Measurements from ENCODE around the gene CTCFL.

CTCFL gene, protein sequence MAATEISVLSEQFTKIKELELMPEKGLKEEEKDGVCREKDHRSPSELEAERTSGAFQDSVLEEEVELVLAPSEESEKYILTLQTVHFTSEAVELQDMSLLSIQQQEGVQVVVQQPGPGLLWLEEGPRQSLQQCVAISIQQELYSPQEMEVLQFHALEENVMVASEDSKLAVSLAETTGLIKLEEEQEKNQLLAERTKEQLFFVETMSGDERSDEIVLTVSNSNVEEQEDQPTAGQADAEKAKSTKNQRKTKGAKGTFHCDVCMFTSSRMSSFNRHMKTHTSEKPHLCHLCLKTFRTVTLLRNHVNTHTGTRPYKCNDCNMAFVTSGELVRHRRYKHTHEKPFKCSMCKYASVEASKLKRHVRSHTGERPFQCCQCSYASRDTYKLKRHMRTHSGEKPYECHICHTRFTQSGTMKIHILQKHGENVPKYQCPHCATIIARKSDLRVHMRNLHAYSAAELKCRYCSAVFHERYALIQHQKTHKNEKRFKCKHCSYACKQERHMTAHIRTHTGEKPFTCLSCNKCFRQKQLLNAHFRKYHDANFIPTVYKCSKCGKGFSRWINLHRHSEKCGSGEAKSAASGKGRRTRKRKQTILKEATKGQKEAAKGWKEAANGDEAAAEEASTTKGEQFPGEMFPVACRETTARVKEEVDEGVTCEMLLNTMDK

DNA sequence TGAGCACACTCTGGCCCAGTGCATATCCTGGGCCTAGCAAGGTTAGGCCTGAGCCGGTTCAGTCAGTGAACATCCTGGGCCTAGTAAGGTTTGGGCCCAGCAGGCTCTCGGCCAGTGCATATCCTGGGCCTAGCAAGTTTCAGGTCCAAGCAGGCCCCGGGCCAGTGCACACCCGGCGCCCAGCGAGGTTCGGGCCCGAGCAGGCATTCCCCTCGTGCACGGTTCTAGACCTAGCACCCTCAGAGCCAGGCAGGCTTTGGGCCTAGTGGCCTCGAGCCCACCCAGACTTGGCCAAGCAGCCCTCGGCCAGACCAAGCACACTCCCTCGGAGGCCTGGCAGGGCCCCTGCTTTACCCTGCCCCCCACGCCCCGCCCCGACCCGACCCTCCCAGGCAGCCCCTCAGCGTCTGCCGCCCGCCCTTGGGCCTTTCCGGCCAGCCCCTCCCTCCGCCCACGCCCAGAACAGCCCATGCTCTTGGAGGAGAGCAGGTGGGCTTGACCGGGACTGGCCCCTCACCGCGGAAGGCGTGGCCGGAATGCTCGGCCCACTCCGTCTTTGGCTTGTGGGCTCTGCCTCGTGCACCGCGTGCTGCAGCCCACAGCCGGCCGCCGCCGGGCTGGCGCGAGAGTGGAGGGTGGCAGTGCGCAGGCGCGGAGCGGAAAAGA, at the start of gene CTCFL:
Gene CTCFL, minus strand, starts transcription at position 630 of the 666 bp plus-strand sequence. CDS start 935 bp downstream, outside the sequence.
- DNase-seq = no peak

DNA sequence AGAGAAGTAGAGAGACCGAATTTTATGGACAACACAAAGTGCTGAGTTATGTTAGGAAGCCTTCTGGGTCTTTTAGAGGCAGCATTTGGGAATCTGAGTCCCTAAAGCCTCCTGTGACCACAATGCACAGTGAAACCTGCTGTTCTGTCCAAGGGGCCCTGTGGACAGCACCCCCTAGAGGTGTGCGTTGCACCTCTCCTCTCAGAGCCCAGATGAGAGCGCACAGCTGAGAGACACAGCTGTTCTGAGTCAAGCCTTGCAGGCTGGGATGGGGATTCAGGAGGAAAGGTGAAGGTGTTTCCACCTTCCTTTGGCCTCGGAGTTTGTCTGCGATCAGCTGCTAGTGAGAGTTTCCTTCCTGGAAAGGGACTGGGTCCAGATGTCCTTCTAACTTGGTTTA, 49.0 kb upstream of the CTCFL start:
- no peak for DNase-seq

DNA sequence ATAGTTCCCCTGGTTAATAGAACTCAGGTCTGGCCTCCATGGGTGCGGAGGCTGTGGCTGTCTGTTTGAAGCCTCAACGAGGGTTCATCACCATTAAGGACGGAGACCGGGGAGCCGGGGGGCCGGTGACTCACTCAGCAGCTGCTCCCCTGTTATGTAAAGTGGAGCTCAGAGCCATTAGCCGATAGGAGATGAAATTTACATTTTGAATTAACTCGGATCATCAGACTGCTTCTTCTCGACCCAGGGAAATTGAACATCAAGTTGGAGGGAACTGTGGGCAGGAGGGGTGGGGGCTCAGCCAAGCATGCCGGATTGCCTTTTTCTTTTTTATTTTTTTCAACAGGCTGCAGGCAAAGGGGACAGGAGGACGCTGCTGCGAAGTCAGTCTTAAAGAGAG, 48.3 kb upstream of the CTCFL start:
- no peak for DNase-seq

DNA sequence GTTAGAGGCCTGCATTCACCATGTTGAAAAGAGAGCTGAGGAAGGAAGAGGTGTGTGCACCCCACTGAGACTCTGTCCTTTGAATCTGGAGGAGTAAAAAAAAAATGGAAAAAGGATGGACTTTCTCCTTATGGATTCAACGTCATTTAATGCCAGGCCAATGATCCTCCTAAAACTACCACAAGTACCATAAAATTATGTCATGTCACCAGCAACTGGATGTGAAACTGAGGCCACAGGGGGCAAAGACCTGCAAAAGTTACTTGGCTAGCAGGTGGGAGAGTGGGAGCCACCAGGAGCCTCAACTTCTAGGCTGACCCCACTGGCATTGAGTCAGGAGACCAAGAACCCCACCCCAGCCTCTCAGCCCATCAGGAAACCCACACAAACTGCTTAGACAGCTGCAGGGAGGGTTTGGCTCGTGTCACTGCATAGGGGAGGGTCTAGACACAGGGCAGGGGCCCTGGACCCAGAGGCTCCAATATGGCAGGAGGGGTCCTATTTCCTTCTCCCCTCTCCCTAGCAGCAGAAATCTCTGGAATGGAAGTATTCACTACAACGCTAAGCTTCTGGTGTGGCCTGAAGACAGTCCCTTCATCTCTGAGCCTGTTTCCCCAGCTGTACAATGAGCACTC, 47.0 kb upstream of the CTCFL start:
- DNase-seq = no peak

DNA sequence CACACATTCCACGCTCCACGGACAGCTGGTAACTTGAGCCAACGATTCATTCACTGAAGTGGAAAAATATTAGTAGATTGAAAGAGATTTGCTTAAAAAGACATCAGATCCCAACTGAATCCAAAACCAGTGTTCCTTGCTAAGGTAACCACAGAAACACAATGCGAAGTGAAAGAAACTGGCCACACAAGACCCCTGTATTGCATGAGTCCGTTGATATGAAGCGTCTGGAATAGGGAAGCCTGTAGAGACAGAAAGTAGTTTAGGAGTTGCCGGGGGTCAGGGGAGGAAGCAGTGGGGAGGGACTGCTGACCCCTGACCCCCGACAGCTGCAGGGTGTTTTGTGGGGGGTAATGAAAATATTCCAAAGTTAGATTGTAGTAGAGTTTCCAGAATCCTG, 46.0 kb upstream of the CTCFL start:
- no peak for DNase-seq

DNA sequence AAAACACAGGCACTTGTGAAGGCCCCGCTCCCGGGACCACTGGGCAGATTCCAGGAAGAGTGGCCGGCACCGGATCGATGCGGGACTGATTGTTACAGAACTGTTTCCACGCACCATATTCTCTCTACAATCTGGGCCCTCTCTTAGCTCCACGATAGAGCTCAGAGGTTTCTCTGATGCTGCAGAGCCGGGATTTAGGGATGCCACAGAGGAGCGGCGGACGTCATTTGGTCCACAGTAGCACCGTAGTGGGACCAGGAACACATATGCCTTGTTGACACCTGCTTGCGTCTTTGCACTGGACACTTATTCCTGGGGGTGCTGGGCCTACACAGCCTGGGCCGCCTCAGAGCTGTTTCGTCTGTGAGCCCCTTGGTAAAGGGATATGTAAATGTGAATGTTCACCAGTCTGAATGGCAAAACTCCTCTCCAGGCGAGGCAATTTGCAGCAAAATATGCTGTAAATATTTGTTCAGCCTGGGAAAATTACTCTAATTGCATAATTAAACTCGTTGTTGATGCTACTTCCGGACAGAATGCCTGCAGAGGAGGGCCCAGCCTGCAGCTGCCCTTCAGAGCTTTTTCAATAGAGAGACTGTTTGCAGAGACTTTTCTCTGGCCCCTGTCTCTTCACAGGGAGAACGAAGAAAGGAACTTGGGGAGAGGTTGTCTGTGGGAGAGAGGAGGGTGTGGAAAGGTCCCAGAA, 45.4 kb upstream of the CTCFL start:
- no peak for DNase-seq

DNA sequence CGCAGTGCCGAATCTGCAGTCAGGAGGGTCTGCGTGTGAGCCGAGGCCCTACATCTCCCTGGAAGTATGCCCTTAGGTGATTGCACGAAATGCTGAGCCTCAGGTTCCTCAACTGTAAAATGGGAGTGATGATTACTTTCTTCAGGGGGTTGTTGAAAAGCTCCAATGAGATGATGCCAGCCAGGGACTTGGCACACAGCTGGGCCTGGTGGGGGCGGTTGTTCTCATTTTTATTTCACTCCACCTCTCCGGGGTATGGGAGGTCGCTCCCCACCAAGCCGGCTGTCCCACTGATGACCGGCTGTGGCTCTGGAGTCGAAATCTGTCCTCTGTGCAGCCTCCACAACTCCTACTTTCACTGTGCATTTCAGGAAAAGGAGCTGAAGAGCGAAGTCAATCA, 44.0 kb upstream of the CTCFL start:
- no peak for DNase-seq

DNA sequence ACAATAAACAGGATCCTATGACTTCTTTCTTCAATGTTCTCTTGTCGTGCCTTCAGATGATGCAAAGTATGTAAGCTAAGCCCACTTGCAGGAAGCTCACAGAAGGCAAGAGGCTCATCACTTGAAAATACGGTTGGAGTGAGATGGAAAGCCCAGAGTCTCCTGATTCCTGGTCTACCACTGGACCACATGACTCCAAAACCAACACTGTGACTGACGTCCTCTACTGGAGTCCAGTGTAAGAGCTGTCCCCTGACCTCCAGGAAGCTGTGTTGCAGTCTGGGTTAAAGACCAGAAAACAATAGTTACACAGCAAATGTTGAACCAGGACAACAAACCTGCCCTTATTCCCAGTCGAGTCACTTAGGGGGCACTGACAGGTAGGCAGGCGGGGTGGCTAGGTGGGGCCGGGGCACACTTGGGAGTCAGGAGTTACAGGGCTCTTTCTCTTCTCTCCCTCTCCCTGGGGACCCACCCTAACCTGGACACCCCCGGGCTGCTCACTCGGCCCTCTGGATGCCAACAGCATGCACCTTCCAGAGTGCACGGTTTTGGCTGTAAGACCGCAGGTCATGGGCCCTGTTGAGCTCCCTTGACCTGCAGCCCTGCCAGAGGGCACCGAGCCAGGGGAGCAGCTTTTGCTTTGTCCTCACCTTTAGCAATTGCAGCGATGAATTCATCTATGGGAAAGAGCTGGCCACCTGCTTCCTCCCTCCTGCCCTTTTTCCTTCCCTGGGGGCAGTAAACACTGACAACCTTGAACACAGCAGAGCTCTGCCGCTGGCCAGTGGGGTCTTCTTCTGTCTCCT, 43.4 kb upstream of the CTCFL start:
- DNase-seq = no peak

DNA sequence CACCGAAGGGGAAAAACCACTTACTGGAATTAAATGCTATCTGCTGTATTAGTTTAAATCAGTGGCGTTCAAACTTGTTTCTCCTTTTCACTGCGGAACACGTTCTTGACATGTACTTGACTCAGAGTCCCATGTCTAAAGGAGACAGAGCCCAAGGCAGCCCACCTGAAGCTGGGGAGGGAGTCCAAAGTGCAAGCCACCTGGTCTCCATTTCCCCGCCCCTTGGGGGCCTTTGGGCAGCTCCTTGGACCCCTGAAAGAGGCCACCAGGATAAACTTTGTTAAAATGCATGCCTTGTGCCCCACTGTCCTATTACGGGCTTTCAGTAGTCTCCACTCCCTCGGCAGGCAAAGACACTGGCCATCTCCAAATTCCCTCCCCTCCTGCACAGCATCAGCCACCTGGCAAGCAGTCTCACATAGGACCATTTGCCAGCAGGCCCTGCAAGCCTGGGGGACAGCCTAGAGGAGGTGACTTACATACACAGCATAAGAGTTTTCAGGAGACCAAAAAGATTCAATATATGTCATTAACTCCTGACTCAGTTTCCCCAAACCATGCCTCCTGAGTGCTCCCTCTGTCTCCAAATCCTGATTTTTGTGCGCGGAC, 42.6 kb upstream of the CTCFL start:
- DNase-seq = no peak

DNA sequence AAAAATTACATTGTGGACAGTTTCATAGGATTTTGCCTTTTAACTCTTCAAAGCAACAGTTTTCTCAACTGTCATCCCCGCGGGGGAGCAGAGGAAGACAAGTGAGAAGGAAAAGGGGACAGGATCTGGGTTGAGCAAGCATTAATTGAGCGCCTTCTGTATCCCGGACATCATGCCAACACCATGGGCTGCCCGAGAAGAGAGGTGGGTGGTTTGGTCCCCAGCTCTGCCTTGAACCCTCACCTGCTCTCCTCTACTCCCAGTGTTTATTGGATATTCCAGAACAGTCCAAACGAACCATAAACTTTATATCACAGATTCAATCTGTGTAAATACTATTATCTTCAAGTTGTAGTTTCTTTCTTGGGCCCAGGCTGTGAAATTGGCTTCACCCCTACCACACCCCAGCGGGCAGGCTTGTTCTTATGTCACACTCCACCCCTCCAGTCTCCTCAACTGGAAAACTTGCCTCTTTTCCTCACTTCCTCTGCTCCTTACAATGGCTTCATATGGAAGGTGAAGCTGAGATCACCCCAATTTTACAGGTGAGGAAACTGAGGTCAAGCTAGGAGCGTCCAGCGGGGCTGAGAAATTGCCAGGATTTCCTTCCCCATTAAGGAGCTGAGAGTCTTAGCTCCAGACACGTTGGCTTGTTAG, 42.0 kb upstream of the CTCFL start:
- DNase-seq = no peak

DNA sequence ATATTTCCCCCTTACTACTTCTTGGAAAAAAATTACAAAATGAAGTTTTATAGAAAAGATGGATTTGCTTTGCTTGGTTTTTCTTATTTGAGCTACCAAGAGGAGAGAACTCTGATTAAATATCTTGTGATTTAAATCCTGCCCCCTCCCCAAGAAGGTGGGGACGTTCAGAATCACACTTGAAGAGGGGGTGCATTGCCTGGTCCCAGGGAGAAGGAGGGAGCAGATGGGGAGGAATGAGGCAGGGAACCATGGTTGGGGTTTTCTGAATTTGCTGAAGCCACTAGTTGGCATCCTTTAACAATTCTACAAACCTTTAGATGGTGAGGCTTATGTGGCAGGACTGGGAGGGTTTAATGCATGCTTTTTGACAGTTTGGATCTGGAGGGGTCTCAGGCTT, 41.5 kb upstream of the CTCFL start:
- no peak for DNase-seq

DNA sequence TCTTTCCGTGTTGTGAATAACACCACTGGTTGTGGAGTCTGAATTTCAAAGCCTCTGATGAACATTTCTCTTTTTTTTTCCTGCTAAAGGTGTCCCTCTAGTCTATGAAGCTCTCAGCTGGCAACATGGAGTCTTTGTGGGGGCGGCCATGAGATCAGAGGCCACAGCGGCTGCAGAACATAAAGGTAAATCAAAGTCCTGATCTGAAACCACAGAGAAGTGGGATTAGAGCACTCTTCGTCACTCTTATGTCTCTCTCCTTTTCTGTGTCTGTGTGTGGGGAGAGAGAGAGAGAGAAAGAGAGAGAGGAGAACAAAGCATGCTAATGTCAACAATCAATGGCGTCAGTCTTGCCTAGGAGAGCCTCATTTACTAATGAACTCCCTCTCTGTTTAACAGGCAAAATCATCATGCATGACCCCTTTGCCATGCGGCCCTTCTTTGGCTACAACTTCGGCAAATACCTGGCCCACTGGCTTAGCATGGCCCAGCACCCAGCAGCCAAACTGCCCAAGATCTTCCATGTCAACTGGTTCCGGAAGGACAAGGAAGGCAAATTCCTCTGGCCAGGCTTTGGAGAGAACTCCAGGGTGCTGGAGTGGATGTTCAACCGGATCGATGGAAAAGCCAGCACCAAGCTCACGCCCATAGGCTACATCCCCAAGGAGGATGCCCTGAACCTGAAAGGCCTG, 40.2 kb upstream of the CTCFL start:
- no peak for DNase-seq

DNA sequence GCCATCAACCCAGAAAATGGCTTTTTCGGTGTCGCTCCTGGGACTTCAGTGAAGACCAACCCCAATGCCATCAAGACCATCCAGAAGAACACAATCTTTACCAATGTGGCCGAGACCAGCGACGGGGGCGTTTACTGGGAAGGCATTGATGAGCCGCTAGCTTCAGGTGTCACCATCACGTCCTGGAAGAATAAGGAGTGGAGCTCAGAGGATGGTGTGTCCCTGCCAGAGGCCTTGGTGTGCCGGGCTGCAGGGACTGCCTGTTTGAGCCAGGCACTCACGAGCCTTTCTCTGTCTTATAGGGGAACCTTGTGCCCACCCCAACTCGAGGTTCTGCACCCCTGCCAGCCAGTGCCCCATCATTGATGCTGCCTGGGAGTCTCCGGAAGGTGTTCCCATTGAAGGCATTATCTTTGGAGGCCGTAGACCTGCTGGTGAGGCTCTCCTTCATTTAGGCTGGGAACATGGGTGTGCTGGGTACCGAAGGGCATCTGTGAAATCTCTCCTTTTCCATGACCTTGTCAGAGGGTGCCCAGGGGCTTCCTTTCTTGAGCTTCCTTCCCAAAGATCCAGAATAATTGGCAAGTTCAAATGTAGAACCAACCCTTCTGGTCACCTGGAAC, 39.4 kb upstream of the CTCFL start:
- no peak for DNase-seq

DNA sequence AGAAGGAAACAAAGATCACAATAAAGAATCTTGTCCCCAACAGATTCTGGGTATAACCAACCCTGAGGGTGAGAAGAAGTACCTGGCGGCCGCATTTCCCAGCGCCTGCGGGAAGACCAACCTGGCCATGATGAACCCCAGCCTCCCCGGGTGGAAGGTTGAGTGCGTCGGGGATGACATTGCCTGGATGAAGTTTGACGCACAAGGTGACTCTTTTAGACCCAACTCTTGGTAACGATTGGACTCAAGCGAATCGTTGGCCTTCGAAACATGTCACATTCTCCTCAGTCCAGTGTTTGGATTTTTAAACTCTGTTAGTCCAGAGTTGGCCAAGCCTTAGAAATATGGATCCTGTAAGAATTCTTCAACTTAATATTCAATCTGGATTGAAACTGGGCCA, 38.6 kb upstream of the CTCFL start:
- DNase-seq = no peak

DNA sequence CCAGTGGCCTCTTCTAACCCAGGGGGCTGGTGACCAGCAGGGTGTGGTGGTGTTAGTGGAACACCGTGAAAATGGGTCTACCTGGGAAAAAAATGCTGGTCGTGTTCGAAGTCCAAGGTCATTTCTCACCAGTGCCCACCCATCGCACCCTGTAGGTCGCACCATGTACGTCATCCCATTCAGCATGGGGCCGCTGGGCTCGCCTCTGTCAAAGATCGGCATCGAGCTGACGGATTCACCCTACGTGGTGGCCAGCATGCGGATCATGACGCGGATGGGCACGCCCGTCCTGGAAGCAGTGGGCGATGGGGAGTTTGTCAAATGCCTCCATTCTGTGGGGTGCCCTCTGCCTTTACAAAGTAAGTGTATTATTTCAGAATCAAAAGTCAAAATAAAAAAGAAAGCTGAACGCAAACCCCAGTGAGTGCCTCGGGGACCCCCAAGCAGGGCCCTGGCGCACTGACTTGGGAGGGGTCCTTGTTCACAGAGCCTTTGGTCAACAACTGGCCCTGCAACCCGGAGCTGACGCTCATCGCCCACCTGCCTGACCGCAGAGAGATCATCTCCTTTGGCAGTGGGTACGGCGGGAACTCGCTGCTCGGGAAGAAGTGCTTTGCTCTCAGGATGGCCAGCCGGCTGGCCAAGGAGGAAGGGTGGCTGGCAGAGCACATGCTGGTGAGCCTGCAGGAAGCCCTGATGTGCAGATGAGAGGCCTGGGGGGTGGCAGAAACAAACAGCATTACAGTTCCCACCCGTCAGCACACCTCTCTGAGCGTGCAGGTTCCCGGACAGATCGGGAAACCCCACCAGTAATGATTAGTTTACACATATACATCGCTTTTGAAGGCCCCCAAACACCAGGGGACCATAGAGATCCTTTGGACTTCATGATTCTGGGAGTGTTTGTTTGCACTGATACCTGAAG, 37.9 kb upstream of the CTCFL start:
- no peak for DNase-seq

DNA sequence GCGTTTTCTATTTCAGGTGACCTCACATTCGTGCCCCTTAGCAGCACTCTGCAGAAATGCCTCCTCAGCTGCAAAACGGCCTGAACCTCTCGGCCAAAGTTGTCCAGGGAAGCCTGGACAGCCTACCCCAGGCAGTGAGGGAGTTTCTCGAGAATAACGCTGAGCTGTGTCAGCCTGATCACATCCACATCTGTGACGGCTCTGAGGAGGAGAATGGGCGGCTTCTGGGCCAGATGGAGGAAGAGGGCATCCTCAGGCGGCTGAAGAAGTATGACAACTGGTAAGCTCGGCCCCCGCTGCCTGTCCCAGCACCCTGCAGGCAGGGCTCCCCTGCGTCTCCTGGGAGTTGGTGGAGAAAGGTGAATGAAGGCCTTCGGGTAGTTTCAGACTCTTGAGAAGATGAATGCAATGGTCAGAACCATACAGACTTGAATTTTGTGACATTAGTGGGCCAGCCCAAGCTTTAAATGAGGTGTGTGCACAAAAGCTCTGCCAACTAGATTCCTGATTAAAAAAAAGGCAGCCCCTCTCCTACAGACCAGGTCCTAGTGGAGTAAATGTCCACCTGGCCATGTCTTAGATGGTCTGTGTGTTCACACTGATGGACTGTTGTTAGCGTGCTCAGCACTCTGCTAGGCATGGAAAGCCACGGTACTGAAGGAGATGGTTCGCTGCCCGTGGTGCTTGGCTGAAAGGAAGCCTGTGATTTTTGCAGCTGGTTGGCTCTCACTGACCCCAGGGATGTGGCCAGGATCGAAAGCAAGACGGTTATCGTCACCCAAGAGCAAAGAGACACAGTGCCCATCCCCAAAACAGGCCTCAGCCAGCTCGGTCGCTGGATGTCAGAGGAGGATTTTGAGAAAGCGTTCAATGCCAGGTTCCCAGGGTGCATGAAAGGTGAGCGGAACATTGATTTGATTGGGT, 36.7 kb upstream of the CTCFL start:
- DNase-seq = no peak

DNA sequence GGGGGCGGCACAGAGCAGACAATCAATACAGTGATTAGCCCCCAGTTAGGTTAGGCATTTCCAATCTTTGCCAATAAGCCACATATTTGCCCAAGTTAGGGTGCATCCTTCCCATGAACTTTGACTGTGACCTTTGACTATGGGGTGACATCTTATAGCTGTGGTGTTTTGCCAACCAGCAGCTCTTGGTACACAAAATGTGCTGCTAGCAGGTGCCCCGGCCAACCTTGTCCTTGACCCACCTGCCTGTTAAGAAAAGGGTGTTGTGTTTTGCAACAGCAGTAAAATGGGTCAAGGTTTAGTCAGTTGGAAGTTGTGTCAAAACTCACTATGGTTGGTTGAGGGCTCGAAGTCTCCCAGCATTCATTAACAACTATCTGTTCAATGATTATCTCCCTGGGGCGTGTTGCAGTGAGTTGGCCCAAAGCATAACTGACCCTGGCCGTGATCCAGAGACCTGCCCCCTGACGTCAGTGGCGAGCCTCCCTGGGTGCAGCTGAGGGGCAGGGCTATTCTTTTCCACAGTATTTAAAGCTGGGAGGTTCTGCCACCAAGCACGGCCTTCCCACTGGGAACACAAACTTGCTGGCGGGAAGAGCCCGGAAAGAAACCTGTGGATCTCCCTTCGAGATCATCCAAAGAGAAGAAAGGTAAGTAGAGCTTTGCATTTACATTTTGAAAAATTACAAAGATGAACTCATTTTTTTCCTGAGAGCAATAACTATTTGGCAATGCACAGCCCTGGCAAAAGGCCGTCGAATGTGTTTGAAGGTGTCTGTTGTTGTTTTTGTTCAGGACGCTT, 35.8 kb upstream of the CTCFL start, which contains the start of gene PCK1:
Gene PCK1, plus strand, starts transcription at position 557 of the 802 bp plus-strand sequence. CDS start 302 bp downstream, outside the sequence.
- peak in 1 of 2 experiments; percentile 4 for DNase-seq

All from NCI-H446 (cell line).